Uterus (tissue), 2 donors: ENCODE data around the gene RCBTB1.

ENCODE experiments used
- POLR2A ChIP-seq, 2 donors: fragments of 450-650 bp; IDR thresholded peaks; one replicate each; pipeline ENCODE4 v1.6.1; 2016; ENCODE audit warnings: antibody characterized with exemption in 2 of 2, mild to moderate bottlenecking in 1 of 2, moderate library complexity in 1 of 2
- TF ChIP-seq, protein P1 (sequence below), 4 experiments: fragments of 200-600 bp in 2 of 4; fragments of 450-650 bp in 2 of 4; sonication (generic) in 2 of 4; IDR thresholded peaks; one replicate each; pipeline ENCODE4 v1.5.1; 2016 to 2019; ENCODE audit warnings: antibody characterized with exemption in 4 of 4, mild to moderate bottlenecking in 2 of 4, moderate library complexity in 1 of 4

GRCh38 chr13:49585220-49586157 lies at the start of gene RCBTB1:
- TF ChIP-seq, protein P1, sequence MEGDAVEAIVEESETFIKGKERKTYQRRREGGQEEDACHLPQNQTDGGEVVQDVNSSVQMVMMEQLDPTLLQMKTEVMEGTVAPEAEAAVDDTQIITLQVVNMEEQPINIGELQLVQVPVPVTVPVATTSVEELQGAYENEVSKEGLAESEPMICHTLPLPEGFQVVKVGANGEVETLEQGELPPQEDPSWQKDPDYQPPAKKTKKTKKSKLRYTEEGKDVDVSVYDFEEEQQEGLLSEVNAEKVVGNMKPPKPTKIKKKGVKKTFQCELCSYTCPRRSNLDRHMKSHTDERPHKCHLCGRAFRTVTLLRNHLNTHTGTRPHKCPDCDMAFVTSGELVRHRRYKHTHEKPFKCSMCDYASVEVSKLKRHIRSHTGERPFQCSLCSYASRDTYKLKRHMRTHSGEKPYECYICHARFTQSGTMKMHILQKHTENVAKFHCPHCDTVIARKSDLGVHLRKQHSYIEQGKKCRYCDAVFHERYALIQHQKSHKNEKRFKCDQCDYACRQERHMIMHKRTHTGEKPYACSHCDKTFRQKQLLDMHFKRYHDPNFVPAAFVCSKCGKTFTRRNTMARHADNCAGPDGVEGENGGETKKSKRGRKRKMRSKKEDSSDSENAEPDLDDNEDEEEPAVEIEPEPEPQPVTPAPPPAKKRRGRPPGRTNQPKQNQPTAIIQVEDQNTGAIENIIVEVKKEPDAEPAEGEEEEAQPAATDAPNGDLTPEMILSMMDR (IDR thresholded peaks at IDR 0.05), result no peak
- peak; percentile 10 to 56 for TF ChIP-seq POLR2A (IDR thresholded peaks at IDR 0.05)
